GM21528 (cell line): ENCODE measurements around the gene TTC32.
"Not testable (repeated sequence)": the region's sequence is repeated elsewhere in the genome, so short reads cannot be mapped to it uniquely, and the experiment has no call there.

Experiments
- ATAC-seq: cut with Tn5 transposase; IDR thresholded peaks from one replicate; pipeline ENCODE4 v1.9.1; 2021; ENCODE audit warnings: mild to moderate bottlenecking, moderate library complexity; ENCODE audit not compliant: unreplicated experiment, low FRiP score

TTC32 gene

DNA sequence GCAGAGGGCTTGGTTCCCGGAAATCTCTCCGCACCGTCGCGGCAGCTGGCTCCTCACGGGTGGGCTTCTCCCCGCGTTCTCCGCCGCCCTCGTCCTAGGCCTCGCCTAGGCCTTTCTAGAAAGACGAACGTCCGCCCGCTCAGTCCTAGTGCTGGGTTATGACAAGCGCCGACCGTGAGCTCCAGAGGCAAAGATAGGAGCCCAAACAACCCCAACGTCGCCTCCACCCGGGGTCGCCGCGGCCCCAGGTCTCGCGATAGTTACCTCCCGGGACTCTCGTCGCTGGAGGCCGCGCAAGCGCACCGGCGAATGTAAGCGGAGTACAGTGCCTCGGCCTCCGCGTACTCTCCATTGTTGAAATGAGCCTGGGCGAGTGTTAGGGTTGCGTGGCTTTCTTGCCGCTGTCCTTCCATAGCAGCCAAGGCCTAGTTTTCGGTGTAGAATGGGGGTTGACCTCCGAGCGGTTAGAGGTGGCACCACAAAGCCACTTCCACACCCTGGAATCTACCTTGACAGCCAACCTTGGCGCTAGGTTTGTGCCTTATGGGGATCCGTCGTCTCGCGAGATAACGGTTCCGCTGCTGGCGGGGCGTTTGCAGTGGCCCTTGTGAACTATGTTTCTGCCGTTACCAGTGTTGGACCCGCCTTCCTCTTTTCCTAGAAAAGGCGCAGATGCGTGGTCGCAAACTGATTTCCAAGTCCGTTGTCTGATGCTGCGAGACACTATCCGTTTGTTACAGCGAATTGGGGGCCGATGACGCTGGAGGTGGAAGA is at the start of gene TTC32:
TTC32 (minus strand) TSS at position 542 of the 774 bp plus-strand sequence; CDS start at position 413, 129 bp downstream.
- ATAC-seq = peak; percentile 91

DNA sequence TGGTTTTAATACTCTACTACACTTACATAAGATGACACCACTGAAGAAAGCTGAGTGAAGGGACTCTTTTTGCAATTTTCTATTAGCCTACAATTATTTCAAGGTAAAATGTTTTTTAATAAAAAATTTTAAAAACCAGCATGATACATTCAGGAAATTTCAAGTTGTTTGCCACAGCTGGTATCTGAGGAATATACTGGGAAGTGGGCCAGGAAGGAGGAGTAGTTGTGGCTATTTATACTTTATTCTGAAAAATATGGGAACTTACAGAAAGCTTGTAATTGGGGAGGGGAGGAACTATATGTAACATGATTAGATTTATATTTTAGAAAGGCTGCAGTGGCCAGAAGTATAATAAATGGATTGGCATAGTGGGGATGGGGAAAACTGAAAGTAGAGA is 47.3 kb upstream of the TTC32 start:
- ATAC-seq = no peak

DNA sequence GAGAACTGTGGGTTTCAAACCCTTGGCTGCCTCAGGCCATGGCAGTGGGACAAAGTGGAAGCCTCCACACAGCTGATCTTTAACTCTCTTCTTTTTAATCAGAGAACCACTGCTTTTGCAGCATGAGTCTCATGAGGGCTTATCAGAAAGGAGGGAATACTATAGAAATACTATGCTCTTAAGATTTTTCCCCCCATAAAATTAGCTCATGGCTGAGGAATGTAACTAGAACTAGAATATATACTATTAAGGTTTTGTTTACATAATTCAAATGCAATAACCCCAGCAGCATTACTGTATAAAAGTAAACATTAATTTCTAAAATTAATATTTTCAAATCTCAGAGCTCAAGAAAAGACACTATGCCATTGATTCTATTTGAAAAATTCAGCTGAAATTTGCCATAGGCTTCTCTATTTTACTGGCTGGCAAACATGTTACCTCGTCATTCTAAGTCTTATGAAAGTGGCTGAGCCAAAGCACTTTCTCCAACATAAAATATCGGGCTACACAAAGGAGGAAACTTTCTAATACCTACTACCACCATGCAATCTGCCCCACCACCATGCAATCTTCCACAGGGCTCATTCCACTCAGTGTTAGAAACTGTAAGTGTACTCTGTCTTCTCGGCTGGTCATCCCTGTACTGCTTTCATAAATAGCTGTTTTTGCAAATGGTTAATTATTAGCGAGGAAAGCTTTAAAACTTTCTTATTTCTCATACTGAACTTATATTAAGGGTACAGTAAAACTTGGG is 45.6 kb upstream of the TTC32 start:
- ATAC-seq = no peak

DNA sequence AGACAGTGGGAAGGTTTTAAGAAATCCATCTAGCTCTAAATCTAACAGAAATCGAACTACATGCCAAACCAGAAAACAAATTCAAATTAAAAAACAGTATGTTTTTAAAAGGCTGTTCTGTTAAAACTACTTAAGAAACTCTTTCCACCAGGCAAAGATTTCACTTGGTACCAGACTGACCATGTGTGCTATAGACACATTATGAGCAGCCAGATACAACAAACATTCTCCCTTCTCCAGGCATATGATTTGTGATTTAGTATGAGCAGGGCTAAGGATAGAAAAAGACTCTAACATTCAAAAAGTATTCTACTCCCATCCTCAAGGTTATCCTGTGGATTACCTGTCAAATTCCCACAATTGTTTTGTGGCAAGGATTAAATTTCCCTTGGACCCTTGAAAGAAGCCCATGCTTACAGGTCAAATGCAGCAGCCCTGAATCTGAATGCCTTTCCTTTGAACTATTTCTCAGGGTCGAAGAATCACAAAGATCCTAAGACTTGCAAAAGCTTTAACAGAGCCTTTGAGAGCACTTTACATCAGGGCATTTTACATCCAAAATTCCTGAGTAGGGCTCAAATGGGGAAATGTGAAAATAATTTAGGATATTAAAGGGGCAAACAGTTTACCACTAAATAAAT is 42.5 kb upstream of the TTC32 start:
- no peak for ATAC-seq

DNA sequence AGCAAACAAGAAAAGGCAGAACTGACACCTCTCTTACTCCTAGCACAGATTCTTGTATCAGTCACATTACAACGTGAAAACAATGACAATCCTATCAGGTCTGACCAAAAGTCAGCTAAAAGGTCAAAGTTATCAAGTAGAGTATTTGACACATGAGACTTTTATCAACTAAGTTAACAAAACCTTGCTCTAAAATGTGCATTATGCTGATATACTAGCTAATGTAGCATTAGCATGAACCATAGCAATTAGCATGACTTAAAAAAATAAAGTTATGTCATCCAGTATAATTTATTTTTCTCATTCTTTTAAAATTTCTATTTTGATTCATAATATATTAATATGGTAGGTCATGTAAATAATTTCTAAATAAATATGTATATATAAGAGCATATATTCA is 41.4 kb upstream of the TTC32 start:
- ATAC-seq = no peak

DNA sequence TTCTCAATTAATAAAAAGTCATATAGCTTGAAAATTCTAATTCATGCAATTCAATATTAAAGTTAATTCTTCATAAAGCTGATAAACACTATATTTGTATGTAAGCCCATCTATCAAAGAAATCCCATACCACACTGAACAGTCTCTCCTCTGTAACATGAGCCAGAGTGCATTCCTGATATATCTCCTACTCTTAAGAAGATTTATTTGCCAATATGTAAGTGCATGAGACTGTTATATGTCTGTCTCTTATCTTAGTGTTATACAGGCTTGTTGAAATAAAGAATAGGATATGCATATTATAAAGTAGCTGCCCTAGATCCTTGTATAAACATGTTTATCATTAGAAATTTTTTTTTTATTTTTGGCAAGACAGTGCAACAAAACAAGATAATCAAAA is 40.4 kb upstream of the TTC32 start:
- ATAC-seq = no peak

DNA sequence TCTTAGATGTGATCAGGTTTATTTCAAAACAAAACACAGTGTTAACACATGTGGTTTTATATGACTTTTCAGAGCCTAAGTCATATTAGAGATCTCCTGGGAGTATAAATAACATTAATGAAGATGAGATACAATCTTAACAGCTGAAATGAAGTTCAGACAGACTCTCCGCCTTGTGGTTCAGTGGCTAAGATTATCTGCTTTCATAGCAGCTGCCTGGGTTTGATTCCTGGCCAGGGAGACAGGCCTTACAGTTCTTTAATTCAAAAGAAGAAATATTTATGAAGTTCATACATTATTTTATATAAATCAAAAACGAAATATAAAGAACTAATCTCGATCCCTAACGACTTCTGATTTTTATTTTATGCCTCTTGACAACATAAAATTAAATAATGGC is 35.2 kb upstream of the TTC32 start:
- no peak for ATAC-seq

DNA sequence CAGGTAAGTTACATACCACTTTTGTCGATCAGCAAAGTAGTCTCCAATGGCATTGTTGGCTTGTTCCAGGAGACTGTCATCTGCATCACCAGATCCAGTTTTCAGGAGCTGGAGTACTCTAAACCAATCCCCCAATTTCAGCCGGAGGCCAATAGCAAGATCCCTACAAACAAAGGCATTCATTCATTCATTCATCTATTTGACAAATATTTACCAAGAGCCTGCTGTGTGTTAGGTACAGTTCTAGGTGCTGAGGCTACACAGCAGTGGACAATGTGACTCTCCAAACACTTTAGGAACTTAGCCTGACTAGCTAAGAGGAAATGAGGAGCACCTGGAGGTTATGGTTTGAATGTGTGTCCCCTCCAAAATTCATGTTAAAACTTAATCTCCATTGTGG is 34.4 kb upstream of the TTC32 start:
- ATAC-seq = no peak

DNA sequence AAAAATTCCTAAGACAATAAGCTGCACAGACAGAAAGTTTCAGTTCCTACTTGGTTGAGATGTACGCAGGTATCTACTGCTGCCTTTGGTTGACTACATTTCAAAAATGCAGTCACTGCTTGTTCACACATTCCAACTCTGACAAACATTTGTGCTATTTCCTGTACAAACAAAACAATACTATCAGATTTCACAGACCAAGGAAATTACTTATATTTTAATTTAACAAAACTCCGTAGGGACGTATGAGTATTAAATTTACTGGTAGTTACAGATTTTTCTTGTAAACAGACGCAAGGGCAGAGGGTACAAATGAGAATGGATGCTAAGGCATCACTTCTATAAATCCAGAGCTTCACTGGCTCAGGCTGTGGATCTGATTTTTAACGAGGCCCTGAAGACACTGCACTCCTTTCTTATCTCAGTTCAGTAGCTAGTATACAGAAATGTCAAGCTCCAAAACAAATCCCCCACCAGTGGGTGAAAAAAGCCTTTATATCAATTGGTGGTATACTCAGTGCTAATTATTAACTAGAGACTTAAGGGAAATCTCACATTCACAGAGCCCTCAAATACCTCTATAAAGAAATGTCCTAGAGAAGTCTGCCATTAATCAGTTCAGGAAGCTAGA is 31.7 kb upstream of the TTC32 start:
- peak; percentile 68 for ATAC-seq

DNA sequence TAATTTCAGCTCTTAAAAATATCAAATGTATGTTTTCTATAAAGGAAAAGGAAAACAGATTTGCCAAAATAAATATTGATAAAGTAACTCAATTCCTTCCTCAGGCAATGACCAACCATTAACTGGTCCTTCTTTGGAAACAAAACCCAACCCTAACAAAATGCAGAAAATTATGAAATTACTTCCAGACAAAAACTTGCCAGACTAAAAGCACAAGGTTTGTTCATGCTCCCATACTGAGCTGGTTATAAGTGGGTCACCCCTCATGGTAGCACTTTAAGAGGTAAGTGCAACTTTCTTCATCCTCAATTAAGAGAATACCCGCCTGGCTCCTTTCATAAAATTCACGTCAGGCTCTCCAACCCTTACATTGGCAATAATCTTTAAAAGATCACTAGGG is 31.1 kb upstream of the TTC32 start:
- peak; percentile 26 for ATAC-seq

DNA sequence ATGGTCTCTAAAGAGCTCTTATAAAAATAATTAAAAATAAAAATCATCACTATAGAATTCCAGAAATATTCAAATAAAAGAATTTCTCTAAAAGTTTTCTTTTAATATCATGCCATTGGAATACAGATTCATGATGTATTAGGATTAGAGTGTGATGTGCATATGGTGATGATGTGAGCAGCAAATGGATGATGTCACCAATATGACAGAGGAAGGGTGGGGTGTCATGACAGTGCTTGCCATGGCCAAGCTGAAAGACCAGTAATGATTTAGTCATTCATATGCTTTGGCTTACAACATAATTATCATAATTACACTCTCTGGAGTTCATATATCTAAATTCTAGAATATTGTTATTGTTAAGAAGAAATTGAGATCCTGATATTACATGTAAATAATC is 27.4 kb upstream of the TTC32 start:
- ATAC-seq = no peak

DNA sequence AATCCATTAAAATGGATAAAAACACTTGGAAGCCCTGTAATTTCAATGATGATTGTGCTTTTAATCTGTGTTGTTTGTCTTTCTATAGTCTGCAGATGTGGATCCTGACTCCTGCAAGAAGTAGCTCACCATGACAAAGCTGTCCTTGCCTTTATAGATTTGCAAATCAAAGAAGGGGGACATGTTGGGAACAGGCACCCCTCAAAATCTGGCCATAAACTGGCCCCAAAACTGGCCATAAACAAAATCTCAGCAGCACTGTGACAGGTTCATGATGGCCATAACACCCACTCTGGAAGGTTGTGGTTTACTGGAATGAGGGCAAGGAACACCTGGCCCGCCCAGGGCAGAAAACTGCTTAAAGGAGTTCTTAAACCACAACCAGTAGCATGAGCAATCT is 26.0 kb upstream of the TTC32 start:
- ATAC-seq = not testable (repeated sequence)

DNA sequence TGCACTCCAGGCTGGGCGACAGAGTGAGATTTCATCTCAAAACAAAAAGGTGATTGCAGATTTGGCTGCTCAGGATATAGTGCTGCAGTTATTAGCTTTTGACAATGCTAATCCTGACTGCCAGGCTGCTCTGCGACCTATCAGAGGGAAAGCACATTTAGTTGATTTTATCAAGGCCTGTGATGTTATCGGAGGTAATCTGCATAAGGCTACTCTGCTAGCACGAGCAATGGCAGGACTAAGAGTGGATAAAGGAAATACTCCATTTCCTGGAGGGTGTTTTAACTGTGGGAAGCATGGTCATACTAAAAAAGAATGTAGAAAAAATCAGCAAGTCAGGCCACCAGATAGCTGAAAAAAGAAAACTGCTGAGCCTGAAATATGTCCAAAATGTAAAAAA is 22.7 kb upstream of the TTC32 start:
- not testable (repeated sequence) for ATAC-seq

DNA sequence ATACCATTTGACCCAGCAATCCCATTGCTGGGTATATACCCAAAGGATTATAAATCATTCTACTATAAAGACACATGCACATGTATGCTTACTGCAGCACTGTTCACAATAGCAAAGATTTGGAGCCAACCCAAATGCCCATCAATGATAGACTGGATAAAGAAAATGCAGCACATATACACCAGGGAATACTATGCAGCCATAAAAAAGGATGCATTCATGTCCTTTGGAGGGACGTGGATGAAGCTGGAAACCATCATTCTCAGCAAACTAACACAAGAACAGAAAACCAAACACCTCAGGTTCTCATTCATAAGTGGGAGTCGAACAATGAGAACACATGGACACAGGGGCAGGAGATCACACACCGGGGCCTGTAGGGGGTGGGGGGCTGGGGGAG is 20.4 kb upstream of the TTC32 start:
- not testable (repeated sequence) for ATAC-seq

DNA sequence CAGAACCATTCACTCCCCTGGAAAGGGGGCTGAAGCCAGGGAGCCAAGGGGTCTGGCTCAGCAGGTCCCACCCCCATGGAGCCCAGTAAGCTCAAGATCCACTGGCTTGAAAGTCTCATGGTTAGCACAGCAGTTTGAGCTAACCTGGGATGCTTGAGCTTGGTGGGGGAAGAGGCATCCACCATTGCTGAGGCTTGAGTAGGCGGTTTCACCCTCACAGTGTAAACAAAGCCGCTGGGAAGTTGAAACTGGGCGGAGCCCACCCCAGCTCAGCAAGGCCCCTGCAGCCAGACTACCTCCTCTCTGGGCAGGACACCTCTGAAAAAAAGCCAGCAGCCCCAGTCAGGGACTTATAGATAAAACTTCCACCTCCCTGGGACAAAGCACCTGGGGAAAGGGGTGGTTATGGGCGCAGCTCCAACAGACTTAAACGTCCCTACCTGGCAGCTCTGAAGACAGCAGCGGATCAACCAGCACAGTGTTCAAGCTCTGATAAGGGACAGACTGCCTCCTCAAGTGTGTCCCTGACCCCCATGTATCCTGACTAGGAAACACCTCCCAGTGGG is 14.7 kb upstream of the TTC32 start:
- ATAC-seq = no peak

DNA sequence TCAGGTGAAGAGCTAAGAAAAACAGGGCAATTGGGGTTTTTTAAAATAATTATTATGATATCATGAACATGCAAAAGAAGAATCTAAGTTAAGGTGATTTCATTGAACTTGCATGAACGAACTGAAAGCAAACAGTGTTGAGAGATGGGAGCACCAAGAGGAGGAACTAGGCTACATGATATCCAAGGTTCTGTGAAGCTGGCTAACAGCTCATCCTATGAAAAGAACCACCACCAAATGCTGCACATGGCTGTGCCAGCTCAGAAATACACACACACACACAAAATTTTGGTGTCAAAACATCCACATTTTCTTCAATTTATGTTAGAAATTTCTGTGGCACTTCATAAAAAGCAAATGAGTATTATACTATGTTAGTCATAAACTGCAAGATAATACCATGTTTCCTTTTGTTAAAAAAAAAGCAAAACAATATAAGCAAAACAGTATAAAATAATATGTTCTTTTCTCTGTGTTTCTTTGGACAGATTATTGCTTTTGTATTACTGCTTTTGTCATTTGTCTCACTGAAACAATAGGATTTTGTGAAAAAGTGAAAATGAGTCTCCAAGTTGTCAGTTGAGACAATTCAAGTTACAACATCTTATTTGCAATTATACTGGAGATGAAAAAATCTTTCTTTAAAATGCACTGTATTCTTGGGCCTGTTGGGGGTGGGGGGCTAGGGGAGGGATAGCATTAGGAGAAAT is 12.6 kb upstream of the TTC32 start:
- no peak for ATAC-seq

DNA sequence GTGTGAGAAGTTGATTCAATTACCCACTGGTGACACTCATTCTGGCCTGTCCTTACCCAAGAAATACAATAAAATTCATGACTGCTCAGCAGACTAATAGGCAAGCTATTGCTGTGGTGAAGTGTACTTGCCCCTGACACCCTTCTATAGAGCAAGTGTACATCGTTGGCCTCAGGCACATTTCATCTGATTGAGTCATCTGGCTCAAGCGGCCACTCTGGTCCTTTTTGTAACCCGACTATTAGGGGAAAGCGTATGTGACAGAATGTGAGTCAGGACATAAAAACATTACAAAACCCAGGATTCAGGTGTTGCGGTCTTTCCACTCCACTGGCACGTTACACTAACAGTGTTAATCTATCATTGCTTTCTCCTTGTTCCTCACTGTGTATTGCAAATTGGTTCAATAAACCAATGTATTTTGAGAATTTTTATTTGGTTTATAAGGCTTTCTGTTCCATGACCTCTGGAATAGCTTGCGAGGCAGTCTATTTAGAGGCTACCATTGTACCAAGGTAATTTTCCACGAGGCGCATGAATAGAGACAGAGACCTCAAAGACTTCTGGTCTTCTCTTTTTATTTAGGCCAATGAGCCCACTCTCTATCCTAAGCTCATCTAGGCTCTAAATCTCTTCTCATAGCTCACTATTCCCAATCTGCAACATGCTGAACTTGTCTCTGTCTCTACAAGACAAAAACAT is 10.2 kb upstream of the TTC32 start:
- no peak for ATAC-seq

DNA sequence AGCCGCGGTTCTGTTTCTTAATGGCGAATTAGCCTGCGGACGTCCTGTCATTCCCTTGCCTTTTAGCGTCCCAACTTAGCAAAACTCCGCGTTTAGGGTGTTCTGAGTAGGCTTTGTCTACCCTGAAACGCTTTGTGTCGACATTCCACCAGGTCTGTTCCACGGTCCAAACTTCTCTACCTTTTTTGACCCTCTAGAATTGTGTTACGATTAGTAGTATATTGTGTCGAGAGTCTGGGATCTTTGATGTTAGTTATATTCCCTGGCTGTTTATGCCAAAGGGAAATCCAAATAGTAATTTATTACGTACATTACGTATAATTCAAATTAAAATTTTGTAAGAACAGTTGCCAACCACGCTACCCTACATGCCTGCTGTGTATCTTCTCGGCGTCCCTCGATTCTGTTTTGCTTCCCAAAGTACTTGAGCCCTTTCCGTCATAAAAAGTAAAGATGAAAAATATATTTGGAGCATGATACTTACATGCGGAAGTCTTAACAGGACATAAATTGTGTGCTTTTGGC is 495 bp upstream of the TTC32 start:
- peak; percentile 3 for ATAC-seq

DNA sequence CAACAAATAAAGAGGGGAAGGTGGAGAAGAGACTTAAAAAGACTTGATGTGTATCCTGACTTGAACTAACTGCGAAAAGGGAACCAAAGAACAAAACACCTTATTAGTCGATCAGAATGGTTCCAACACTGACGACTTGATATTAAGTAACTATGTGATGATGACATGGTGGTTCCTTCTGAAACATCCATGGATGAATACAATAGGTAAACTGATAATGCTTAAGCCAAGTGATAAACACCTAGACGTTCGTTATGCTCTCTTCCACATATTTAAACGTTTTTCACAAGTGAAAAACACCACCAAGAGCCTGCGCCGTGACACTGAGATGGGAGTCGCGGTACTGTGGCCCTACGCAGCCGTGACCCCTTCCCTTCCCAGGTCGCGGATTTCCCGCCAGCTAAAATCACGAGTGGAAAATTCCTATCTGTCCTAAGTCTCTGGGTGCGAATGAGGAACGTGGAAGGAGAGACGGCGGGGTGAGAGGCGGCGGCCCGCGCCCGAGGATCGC is 797 bp downstream of the TTC32 start:
- peak; percentile 13 for ATAC-seq
